Embryonic facial prominence (tissue), 1 donor: ENCODE measurements around the gene AZI2.

Source experiments
- DNase-seq: peaks from one replicate; pipeline ENCODE4 v3.0.0-alpha.2; 2016; ENCODE audit errors: extremely low spot score

The AZI2 gene, protein sequence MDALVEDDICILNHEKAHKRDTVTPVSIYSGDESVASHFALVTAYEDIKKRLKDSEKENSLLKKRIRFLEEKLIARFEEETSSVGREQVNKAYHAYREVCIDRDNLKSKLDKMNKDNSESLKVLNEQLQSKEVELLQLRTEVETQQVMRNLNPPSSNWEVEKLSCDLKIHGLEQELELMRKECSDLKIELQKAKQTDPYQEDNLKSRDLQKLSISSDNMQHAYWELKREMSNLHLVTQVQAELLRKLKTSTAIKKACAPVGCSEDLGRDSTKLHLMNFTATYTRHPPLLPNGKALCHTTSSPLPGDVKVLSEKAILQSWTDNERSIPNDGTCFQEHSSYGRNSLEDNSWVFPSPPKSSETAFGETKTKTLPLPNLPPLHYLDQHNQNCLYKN

DNA sequence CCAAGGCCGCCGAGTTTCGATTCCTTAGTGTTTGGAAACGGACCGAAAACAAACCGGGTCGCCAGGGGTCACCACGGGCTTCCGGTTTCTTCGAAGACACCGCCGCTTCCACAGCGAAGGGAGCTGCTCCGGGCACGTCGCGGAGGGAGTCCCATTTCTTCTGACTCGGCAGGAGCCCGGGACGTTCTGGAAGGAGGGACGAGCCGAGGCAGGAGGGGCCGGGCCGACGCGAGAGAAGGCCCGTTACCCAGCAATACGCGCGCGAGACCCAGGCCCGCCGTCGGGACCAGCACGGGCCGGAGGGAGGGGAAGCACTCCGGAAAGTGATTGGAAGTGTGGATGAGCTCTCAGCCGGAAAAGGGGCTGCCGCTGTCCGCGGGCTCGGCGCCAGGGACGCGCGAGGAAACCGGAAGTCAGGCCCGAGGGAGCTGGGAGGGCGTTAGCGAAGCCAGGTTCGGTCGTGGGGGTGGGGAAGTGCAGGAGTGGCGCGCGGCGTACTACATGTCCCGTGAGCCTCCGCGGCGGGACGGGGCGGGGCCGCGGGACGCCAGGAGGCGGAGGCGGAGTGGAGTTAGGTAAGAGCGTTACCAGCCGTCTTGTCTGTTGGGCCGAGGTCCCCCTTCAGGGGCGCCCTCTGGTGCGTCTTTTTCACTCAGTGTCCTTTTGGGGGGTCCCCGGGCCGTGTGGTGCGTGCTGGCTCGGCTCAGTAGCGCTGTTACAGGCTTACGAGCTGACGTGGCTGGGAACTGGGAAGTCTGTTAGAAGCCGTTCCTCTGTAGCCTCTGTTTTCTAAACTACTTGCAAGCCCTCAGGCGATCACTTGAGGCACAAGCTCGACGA is at the start of gene AZI2, which contains the start of gene ZCWPW2:
Gene AZI2, minus strand, starts transcription at position 196 of the 840 bp plus-strand sequence. CDS start 8,207 bp downstream, outside the sequence.
Gene ZCWPW2, plus strand, starts transcription at position 93 of the 840 bp plus-strand sequence. CDS start 64,348 bp downstream, outside the sequence.
- peak; percentile 96 for DNase-seq

DNA sequence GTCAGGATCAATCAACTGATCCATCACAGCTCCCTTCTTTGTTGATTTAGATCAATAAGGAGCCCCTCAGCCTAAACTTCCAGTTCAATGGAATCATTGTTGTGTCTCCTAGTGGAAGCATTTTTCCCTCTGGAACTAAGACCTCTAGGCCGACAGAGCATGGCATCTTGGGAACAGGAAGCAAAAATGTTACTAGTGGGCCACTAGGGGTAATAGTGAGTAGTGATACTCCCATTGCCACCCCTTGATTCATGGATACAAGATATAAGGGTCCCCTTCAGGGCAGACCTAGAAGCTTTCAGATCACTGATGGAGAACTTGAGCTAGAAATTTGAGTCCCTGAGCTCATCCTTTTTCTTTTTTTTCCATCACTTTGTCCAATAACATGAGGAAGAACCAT is 40.4 kb upstream of the AZI2 start:
- DNase-seq: no peak

GRCh38 chr3:28386049-28386448 is 37.4 kb upstream of the AZI2 start:
- no peak for DNase-seq

DNA sequence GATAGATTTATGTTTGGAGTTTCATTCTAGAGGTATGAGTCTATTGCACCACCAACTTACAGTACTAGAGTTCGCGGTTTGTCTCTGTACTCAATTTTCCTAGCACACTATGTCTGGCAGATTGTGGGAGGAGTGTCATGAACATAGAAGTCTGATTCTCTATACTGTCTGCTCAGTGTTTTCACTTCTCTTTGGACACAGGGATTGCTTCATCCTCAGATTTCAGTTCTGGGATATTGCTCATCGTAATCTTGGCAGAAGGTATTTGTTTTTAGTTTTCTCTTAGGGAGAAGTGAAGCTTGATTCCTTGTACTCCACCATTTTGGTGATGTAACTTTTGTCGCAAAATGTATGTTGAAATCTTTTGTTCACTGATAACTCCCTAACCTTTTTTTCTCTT is 27.8 kb upstream of the AZI2 start:
- DNase-seq: no peak

DNA sequence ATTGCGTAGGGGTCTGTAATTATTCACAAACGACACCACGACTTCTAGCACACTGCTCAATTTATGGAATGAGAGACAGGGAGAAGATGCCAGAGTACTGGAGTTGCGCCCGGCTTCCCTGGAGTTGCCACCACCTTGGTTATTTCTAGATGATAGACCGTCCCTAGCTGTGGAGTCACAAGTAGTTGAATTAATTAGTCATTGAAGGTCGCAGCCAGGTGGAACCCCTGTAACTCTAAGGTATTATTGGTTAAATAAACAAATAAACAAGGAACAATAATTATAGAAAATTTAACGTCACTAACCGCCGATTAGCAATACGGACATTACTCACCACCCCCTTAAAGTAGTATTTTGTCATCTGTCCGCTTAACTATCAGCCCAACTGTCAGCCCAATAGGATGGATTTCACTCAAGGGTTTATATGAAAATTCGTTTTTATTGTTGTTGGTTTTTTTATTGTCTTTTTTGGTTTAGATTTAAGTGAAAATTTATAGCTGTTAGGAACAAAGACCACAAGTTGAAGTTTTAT is 911 bp upstream of the AZI2 start:
- DNase-seq: no peak

- DNase-seq: no peak
These were observed 377 bp downstream of the AZI2 start for GRCh38 chr3:28348265-28348628.

DNA sequence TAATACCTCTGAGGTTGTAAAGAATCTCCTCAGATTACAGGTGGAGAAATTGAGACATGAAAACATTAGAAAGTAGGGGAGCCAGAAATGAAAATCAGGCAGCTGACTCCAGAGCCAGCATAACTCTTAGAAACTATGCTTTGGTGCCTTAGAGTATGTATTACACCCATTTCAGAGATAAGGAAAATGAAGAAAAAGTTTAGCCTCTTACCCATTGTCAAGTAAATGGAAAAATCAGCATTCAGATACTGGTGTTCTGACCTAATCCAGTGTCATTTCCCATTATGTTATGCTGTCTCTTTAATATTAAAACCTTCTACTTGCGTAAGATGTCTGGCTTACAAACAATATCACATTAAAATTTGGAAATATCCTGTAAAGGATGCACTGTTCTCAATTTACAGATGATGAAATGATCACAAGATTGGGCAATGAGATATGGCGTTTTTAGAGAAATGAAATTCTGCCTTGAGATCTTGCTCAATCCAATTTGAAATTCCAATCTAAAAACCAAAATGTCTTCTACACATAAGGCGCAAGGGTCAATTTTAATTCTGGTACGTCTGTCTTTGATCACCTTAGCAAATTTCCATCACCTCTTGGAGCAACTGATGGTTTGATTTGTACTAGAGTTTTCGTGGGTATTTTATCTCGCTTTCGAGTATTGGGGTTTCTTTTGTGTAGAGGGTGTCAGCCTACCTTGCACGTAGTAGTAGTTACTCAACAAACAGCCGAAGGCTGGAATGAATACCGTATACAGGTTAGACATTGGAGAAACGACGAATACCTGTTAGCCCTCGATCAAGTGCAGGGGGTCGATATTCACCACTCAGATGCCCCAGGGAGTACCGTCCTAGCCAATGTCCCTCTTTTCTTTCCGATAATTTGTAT is 1.0 kb downstream of the AZI2 start:
- no peak for DNase-seq

DNA sequence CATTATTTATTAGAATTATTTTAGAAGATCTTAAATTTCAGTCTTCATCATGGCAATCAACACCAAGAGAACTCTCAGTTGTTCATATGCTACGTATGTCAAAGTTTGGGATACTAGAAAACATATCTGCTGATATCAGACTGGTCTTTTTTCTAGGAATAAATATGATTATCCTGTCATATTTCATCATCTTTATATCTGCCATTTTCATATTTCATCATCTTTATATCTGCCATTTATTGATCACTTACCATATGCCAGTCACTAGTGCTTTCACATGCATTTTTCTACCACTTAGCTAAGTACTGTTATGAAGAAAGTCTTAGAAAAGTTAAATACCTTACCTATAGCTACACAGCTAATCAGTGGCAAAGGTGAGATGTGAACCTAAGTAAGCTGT is 2.9 kb downstream of the AZI2 start:
- no peak for DNase-seq

DNA sequence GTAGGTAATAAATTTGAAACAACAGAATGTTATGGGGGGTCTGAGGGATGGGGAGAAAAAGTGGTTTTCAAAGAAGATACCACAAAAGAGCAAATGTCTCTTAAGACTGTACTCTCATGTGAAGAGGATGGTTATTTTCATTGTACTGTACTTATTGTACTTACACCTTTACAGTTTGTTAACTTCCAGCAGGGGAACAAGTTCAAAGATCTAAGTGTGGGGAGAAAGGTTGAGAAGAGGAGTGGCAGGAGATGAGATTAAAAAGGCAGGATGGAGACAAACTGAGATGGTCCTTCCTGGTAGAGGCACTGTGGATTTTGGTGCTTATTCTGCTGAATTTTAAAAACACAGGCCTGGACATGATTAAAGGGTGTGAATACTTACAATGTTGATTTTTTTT is 5.5 kb downstream of the AZI2 start:
- no peak for DNase-seq

GRCh38 chr3:28337230-28337629 is 11.4 kb downstream of the AZI2 start:
- DNase-seq: no peak

GRCh38 chr3:28335246-28335645 is 13.4 kb downstream of the AZI2 start:
- no peak for DNase-seq

GRCh38 chr3:28334552-28334951 is 14.1 kb downstream of the AZI2 start:
- DNase-seq: no peak

DNA sequence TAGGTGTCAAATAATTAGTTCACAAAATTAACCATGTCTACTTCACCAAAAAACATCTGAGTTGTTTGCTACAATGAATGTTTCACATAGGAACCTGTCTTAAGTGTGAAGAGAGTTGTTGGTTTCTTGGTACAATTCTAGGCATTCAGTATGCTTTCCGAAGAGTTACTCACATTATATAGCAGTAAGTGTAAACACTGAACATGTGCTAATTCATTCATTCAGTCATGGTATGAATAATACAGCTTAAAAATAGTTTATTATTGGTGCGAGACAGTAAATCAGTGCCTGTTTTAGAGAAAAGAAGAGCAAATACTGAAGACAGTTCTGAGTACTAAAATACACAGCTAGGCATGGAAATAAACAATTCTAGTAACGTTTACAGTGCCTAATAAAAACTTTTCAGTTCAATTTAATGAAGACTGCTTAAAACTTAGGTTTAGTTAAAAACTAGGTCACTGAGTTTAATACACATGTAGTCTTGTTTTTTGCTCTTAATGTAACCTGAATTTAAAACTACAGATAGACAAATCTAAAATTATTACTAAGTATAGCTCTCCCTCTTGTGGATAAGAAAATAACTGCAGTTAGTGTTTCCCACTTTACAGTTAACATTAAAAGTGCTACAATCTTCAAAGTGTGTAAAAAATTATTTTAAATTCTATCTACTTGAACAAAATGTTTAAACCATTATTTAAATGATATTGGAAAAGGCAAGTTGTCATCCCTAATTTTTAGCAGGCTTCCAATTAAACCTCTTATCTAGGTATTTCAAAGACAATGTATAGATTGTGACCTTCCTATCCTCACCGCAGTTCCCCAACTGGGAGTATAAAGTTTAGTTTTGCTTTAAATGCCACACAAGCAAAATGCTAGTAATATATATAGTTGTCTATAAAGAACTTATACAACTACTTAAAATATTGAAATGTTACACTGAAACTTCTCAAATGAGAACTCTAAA is 20.2 kb downstream of the AZI2 start:
- DNase-seq: peak; percentile 48

DNA sequence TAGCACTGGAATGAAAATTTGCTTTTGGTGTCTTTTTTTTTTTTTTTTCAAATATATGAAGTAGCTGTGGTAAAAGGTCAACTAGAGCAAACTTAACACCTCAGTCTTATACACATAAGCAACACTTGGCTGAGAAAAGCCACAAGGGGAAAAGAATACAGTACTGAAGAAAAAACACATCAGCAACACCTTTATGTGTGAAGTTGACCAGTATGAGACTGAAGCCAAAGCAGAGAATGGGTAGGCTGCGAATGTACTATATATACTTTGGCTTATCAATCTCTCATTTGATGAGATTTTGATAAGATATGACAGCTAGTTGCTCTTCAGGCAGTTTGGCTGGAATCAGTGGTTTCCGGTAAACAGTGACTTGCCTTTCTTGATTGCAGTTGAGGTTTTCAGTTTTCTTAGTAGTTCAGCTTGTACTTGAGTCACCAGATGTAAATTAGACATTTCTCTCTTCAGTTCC is 22.1 kb downstream of the AZI2 start:
- DNase-seq: no peak

GRCh38 chr3:28322464-28322863 is 26.2 kb downstream of the AZI2 start:
- DNase-seq: no peak

DNA sequence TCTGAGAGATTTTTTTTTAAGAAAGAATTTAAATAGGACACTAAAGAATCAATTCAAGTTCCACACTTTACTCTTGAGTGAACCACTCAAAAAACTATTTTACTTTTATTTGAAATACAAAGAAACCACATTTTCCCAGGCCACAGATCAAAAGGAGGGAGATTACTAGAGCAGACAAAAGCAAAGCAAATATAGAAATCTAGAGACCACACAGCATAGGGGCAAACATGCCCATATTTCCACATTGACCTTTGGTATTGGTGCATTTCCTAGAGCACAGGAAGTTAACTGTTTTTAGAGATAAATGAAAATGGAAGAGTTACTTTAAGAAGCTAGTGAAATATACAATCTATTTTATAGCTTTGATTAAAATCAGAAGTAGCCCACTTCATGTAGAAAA is 27.6 kb downstream of the AZI2 start:
- DNase-seq: no peak

DNA sequence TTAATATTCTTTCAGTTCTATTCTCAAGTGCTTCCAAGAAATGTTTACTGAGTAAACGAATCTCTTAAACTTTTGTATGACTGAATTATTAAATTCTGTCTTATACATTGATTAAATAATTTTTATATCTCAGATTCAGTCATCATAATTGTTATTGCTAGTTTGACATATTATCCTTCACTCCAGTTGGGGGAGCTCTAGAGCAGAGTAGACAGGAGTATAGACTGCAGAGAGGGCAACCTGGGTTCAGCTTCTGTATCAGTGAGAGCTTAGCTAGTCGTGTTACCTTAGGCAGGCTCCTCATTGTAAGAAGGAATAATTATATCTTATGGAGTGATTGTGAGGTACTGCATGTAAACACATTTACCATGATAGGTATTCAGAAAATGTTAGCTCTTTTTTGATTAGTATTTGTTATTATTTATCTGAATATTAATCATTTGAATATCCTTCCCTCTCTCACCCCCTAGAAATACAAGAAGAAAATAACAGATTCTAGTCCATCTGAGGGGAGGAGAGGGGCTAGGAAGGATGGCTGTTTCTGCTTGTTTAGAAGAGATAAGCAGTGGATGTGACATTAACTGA is 31.1 kb downstream of the AZI2 start:
- no peak for DNase-seq

- no peak for DNase-seq
These were observed 32.4 kb downstream of the AZI2 start for GRCh38 chr3:28316226-28316625.

- no peak for DNase-seq
These were observed 32.9 kb downstream of the AZI2 start for GRCh38 chr3:28315711-28316110.

DNA sequence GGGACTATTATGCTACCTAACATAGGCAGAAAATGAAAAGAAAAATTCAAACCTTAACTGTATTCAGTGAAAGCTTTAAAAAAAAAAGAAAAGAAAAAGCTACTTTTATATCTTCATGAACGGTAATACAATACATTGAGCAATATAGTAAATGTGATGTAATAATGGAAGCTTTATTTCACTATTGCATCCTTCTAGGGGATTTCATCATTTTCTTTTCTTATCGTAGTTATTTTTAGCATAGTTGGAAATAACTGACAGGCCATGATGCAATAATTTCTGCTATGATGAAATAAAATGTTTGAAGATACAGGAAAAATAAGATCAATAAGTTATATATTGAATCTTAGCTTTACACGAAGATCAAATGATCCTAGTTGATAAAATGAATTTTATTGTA is 40.4 kb downstream of the AZI2 start:
- DNase-seq: no peak
